ENCODE data around the gene TRMU.

DNA sequence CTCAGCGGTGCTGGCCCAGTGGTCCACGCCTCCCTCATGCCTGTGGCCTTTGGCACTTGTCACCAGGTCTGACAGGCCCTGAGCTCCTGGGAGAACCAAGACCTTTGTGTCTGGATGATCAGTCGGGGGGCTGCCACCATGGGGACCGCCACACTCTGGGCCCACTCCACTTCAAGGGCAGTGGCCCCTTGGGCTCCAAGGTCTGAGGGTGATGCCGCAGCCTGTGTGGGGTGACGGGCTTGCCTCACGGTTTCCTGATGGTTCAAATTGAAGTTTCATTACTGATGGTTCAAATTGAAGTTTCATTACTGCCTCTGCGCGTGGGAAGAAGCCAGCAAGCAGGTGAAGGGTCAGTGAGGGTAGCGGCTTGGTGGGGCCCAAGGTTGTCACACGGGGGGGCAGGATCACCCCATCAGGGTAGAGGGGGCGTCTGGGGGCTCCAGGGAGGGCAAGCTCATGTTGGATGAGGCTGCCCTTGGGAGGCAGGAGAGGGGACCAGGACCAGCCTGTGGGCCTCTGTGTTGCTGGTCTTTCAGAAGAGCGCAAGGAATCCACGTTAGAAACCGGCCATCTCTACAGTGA, 27.5 kb downstream of the TRMU start:
- TF ChIP-seq, protein P1, sequence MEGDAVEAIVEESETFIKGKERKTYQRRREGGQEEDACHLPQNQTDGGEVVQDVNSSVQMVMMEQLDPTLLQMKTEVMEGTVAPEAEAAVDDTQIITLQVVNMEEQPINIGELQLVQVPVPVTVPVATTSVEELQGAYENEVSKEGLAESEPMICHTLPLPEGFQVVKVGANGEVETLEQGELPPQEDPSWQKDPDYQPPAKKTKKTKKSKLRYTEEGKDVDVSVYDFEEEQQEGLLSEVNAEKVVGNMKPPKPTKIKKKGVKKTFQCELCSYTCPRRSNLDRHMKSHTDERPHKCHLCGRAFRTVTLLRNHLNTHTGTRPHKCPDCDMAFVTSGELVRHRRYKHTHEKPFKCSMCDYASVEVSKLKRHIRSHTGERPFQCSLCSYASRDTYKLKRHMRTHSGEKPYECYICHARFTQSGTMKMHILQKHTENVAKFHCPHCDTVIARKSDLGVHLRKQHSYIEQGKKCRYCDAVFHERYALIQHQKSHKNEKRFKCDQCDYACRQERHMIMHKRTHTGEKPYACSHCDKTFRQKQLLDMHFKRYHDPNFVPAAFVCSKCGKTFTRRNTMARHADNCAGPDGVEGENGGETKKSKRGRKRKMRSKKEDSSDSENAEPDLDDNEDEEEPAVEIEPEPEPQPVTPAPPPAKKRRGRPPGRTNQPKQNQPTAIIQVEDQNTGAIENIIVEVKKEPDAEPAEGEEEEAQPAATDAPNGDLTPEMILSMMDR (IDR thresholded peaks at IDR 0.05; ENCODE audit: extremely low read depth in 1 of 2, insufficient read depth in 1 of 2, low read depth in 1 of 2, low read length in 2 of 2), result no peak
- TF ChIP-seq POLR2AphosphoS5 (IDR thresholded peaks at IDR 0.05; ENCODE audit: insufficient read depth, low read depth, low read length) (no peak), POLR2A (IDR thresholded peaks at IDR 0.05; ENCODE audit: low read depth, low read length) (no peak), GATA2 (IDR thresholded peaks at IDR 0.05; ENCODE audit: insufficient read depth, insufficient read length, low read depth, low read length) (no peak), EZH2 (IDR thresholded peaks at IDR 0.05; ENCODE audit: borderline replicate concordance, low read depth, low read length, severe bottlenecking) (no peak), FOS (IDR thresholded peaks at IDR 0.05; ENCODE audit: borderline replicate concordance, insufficient read depth, low read length) (no peak), MYC (IDR thresholded peaks at IDR 0.05; ENCODE audit: low read depth, low read length) (no peak), JUN (IDR thresholded peaks at IDR 0.05; ENCODE audit: borderline replicate concordance, insufficient read depth, insufficient read length, low read depth) (no peak)
- TF ChIP-seq, protein P2, sequence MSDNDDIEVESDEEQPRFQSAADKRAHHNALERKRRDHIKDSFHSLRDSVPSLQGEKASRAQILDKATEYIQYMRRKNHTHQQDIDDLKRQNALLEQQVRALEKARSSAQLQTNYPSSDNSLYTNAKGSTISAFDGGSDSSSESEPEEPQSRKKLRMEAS (IDR thresholded peaks at IDR 0.05; ENCODE audit: insufficient read depth, insufficient read length), result no peak

All from endothelial cell of umbilical vein (primary cell).